AG09309 (cell line): ENCODE data around the gene OMP.
A peak's percentile ranks its signal among the peaks of the same experiment; 100 is the strongest.

Experiments
- DNase-seq: peaks from one replicate; pipeline ENCODE4 v3.0.0-alpha.2; 2010; ENCODE audit warnings: low read depth
- H3K4me3 ChIP-seq: 2 replicates; pipeline ENCODE4 v1.5.1; 2011; ENCODE audit warnings: mild to moderate bottlenecking, low read depth, low read length, moderate library complexity; ENCODE audit not compliant: control insufficient read depth
- CTCF ChIP-seq: IDR thresholded peaks from 2 replicates; pipeline ENCODE4 v1.5.1; 2011; ENCODE audit warnings: mild to moderate bottlenecking, low read depth, low read length, inconsistent platforms; ENCODE audit not compliant: insufficient read depth, control insufficient read depth; ENCODE audit errors: missing control alignments

The OMP gene

GRCh38 chr11:77125191-77125590 lies 22.6 kb downstream of the OMP start:
- no peak for DNase-seq
- no peak overlapping the region for H3K4me3 ChIP-seq
- no peak for TF ChIP-seq CTCF

DNA sequence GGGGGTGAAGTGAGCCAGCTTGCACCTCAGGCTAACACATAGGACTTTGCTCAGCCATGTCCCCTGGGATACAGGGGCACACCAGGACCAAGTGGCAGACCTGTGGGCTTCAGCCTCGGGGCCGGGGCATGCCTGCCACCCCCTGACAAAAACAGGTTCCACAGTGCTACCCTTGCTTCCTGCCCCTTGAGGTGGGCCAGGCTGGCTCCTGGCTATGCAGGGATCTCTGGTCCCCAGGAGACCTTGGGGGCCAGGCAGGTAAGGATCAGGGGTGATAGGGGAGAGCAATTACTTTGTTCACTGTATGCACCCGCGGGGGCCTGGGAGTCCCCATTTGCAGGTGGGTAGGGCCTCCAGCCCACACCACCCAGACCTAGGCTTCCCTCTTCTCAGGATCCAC lies 23.1 kb downstream of the OMP start:
- TF ChIP-seq CTCF, result no peak

DNA sequence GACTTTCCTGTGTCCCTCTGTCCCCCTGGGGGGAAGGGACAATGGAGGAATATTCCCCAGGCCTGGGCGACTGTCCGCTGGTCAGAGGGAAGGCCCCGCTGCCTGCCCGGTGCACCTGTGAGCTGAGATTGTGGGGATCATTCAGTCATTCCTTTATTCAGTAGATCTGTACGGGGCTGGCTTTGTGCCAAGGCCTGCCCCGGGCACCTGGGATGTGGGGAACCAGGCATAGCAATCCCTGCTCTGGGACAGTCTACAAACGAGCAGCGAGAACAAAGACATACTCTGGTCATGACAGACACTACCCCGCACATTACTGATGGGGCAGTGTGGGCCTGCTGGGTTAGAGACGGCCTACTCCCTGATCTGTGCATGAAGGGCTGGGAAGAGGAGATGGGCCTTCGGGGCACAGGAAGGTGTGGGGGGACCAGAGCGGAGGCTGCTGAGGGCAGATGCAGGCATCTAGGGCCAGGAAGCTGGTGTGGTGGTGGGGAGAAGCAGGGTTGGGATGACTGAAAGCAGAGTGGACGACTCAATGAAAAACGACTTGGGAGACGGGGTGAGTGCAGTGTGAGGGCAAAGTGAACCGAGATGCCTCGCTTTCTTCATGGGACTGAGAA lies 23.6 kb downstream of the OMP start:
- no peak overlapping the region for H3K4me3 ChIP-seq
- no peak for TF ChIP-seq CTCF
- DNase-seq, result no peak

More for the DNA sequence above, 23.1 kb downstream of the OMP start:
- no peak overlapping the region for H3K4me3 ChIP-seq
- no peak for DNase-seq

GRCh38 chr11:77126861-77127234 lies 24.2 kb downstream of the OMP start:
- H3K4me3 ChIP-seq, result peak overlapping the region; percentile 58
- no peak for DNase-seq
- TF ChIP-seq CTCF, result no peak

GRCh38 chr11:77127235-77127911 lies 24.7 kb downstream of the OMP start:
- DNase-seq, result no peak
- H3K4me3 ChIP-seq, result peak overlapping the region; percentile 58
- TF ChIP-seq CTCF, result peak; percentile 99

DNA sequence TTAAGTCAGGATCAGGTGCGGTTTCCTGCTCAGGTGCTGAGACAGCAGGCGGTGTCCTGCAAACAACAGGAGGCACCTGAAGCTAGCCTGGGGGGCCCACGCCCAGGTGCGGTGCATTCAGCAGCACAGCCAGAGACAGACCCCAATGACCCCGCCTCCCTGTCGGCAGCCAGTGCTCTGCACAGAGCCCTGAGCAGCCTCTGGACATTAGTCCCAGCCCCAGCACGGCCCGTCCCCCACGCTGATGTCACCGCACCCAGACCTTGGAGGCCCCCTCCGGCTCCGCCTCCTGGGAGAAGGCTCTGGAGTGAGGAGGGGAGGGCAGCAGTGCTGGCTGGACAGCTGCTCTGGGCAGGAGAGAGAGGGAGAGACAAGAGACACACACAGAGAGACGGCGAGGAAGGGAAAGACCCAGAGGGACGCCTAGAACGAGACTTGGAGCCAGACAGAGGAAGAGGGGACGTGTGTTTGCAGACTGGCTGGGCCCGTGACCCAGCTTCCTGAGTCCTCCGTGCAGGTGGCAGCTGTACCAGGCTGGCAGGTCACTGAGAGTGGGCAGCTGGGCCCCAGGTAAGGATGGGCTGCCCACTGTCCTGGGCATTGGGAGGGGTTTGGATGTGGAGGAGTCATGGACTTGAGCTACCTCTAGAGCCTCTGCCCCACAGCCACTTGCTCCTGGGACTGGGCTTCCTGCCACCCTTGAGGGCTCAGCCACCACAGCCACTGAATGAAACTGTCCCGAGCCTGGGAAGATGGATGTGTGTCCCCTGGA lies 25.5 kb downstream of the OMP start, which contains the start of gene MYO7A:
Gene MYO7A, plus strand, starts transcription at position 327 of the 772 bp plus-strand sequence. CDS start 2,389 bp downstream, outside the sequence.
- H3K4me3 ChIP-seq, result peak within 1 kb of the TSS; percentile 58
- no peak for TF ChIP-seq CTCF
- no peak for DNase-seq
